Panc1 (cell line): ENCODE measurements around the gene ACER3. TPM values are rescaled to one million over a fixed set of nuclear protein-coding genes. Genes with fewer than 3 reads are reported as not detected.

Experiments
- ATAC-seq: fragments of 200-7000 bp; cut with Tn5 transposase; 2 replicates; pipeline ENCODE4 v1.9.1; 2020; ENCODE audit warnings: mild to moderate bottlenecking, moderate library complexity
- BruUV-seq: library from RNA; stranded (reverse); fragments of 400-500 nt; replicated peaks from 2 replicates; lab custom pipeline; 2021; lab: Mats Ljungman, UMichigan
- CTCF ChIA-PET: fragments of 300-600 bp; sonication (Branson Sonifier 250); formaldehyde crosslinking; loops from one replicate; lab custom pipeline; 2022; ENCODE audit warnings: antibody characterized with exemption; lab: Charles Lee
- POLR2A ChIA-PET: fragments of 300-600 bp; sonication (Branson Sonifier 250); formaldehyde crosslinking; loops from one replicate; lab custom pipeline; 2022; ENCODE audit warnings: antibody characterized with exemption; lab: Charles Lee
- DNase-seq: peaks from one replicate; pipeline ENCODE4 v3.0.0-alpha.2; 2010; ENCODE audit warnings: low read depth, low spot score
- H3K27ac ChIP-seq: 2 replicates; pipeline ENCODE4 v1.5.1; 2011; ENCODE audit warnings: mild to moderate bottlenecking, low read length, inconsistent platforms
- H3K27me3 ChIP-seq: fragments of 200-500 bp; sonication (Bioruptor generic); 2 replicates; pipeline ENCODE4 v1.6.0; 2014; ENCODE audit warnings: low read length, inconsistent platforms; ENCODE audit not compliant: control insufficient read depth, insufficient read depth
- H3K36me3 ChIP-seq: fragments of 200-500 bp; sonication (Bioruptor generic); 2 replicates; pipeline ENCODE4 v1.5.1; 2014; ENCODE audit warnings: inconsistent platforms, mild to moderate bottlenecking, low read length, moderate library complexity; ENCODE audit not compliant: control insufficient read depth, insufficient read depth
- H3K4me1 ChIP-seq: 2 replicates; pipeline ENCODE4 v1.5.1; 2011; ENCODE audit warnings: inconsistent platforms, mild to moderate bottlenecking, low read length, moderate library complexity; ENCODE audit not compliant: control insufficient read depth, insufficient read depth
- H3K4me3 ChIP-seq, 2 experiments: 2 replicates each; pipeline ENCODE4 v1.5.1; 2011 to 2012; ENCODE audit warnings: low read depth in 2 of 2, low read length in 2 of 2, mild to moderate bottlenecking in 2 of 2, inconsistent platforms in 1 of 2, moderate library complexity in 1 of 2
- H3K9me3 ChIP-seq: fragments of 200-500 bp; sonication (Bioruptor generic); 2 replicates; pipeline ENCODE4 v1.5.1; 2014; ENCODE audit warnings: low read depth, mild to moderate bottlenecking, inconsistent platforms, low read length, moderate library complexity; ENCODE audit not compliant: control insufficient read depth, insufficient read depth
- CTCF ChIP-seq: fragments of 450-650 bp; IDR thresholded peaks from 2 replicates; pipeline ENCODE4 v1.5.1; 2017; ENCODE audit warnings: mild to moderate bottlenecking
- POLR2AphosphoS5 ChIP-seq: IDR thresholded peaks from 2 replicates; pipeline ENCODE4 v1.6.1; 2012; ENCODE audit warnings: mild to moderate bottlenecking, low read depth, low read length, moderate library complexity
- REST ChIP-seq, 2 experiments: IDR thresholded peaks; 2 replicates each; pipeline ENCODE4 v1.6.1; 2011 to 2012; ENCODE audit warnings: low read depth in 2 of 2, control low read depth in 1 of 2, low read length in 1 of 2, mild to moderate bottlenecking in 1 of 2, moderate library complexity in 1 of 2; ENCODE audit not compliant: insufficient read depth in 1 of 2
- SIN3A ChIP-seq: IDR thresholded peaks from 2 replicates; pipeline ENCODE4 v1.6.1; 2012; ENCODE audit warnings: low read depth, mild to moderate bottlenecking, low read length, moderate library complexity, borderline replicate concordance; ENCODE audit not compliant: insufficient read depth
- TCF7L2 ChIP-seq: IDR thresholded peaks from 2 replicates; pipeline ENCODE4 v1.6.1; 2011; ENCODE audit warnings: mild to moderate bottlenecking, low read depth, low read length, inconsistent platforms
- in situ Hi-C: cut with HindIII; loops from 2 replicates; pipeline ENCODE4 v1.10.0; 2016; ENCODE audit warnings: low sequenced_read_pairs, low pct_unique_long_range_greater_than_20kb
- intact Hi-C: fragments of 100-400 bp; cut with micrococcal nuclease; formaldehyde crosslinking; loops from one replicate; pipeline ENCODE4 v1.10.0; 2022; ENCODE audit not compliant: unreplicated experiment
- total RNA-seq: library from RNA; stranded (reverse); gene quantifications from one replicate; pipeline ENCODE4 v1.2.1, GENCODE V29; 2021; ENCODE audit not compliant: unreplicated experiment

Gene ACER3
- total RNA-seq, 1 experiment from 2014 or later = 41.8 TPM

GRCh38 chr11:77052518-77052917 is 191.8 kb downstream of the ACER3 start:
- H3K4me1 ChIP-seq = no peaks in the 10 kb centered on the region
- H3K9me3 ChIP-seq = peaks cover 7% of the 10 kb centered on the region; the same call in 1 of the 2 replicates
- DNase-seq (no peak), ATAC-seq (no peak)
- no peaks in the 10 kb centered on the region for H3K27me3 ChIP-seq
- no peak overlapping the region for H3K27ac ChIP-seq
- no peaks in the 10 kb centered on the region for H3K36me3 ChIP-seq
- no peak for TF ChIP-seq CTCF
- TF ChIP-seq TCF7L2 = no peak
- TF ChIP-seq POLR2AphosphoS5 = no peak
- no peak for TF ChIP-seq SIN3A
- TF ChIP-seq REST (IDR thresholded peaks at IDR 0.05; ENCODE audit: insufficient read depth in 1 of 2, low read depth in 2 of 2, low read length in 1 of 2) = no peak
- in situ Hi-C loops (no loop called here), intact Hi-C loops (no loop called here)
- no peak overlapping the region for H3K4me3 ChIP-seq
- BruUV-seq = no TSS peak
- POLR2A ChIA-PET = interaction anchor here (0.7 kb wide), 1 partner anchor 107 kb away, joined by 3 read pairs; no protein-coding TSS in a partner anchor
- CTCF ChIA-PET = interaction anchor here (3.1 kb wide), 1 partner anchor 39 kb away, joined by 11 read pairs; no protein-coding TSS in a partner anchor

GRCh38 chr11:77053217-77054015 is 192.7 kb downstream of the ACER3 start:
- in situ Hi-C loops = no loop called here
- H3K27ac ChIP-seq = no peak overlapping the region
- H3K4me3 ChIP-seq = no peak overlapping the region
- no peaks in the 10 kb centered on the region for H3K36me3 ChIP-seq
- CTCF ChIA-PET = interaction anchor here (3.1 kb wide), 1 partner anchor 38 kb away, joined by 11 read pairs; no protein-coding TSS in a partner anchor
- ATAC-seq (no peak), DNase-seq (no peak)
- peaks cover 7% of the 10 kb centered on the region; the same call in 1 of the 2 replicates for H3K9me3 ChIP-seq
- H3K4me1 ChIP-seq = no peaks in the 10 kb centered on the region
- TF ChIP-seq SIN3A = no peak
- TF ChIP-seq REST (IDR thresholded peaks at IDR 0.05; ENCODE audit: insufficient read depth in 1 of 2, low read depth in 2 of 2, low read length in 1 of 2) = no peak
- no peak for TF ChIP-seq CTCF
- no peak for TF ChIP-seq POLR2AphosphoS5
- TF ChIP-seq TCF7L2 = no peak
- POLR2A ChIA-PET = no interaction called here
- no TSS peak for BruUV-seq
- H3K27me3 ChIP-seq = no peaks in the 10 kb centered on the region
- intact Hi-C loops = no loop called here
